Endometrium (tissue), 2 donors: ENCODE measurements around the gene UVRAG.

Experiments used
- FAIRE-seq: peaks from 2 replicates; lab custom pipeline; 2012; peaks lifted over from hg19 to GRCh38; lab: Jason Lieb, UNC
- donor health status: control.
- donor health status: control.

Gene UVRAG

DNA sequence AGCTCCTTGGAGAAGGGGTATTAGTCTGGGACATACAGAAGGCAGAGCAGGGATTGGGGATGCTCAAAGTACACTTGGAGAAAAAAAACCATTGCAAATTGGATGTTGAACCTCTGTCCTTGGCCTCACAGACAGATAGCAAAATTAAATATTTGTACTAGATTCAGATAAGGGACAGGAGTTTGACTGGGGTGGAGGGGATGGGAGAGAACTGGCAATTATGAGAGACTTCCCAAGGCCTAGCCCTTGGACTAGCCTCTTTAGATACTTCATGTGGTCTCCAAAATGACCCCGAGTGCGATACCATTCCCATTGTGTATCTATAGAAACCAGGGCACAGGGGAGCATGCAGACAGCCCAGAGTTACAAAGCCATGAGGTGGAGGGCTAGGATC lies 30.9 kb upstream of the UVRAG start:
- FAIRE-seq: no peak

DNA sequence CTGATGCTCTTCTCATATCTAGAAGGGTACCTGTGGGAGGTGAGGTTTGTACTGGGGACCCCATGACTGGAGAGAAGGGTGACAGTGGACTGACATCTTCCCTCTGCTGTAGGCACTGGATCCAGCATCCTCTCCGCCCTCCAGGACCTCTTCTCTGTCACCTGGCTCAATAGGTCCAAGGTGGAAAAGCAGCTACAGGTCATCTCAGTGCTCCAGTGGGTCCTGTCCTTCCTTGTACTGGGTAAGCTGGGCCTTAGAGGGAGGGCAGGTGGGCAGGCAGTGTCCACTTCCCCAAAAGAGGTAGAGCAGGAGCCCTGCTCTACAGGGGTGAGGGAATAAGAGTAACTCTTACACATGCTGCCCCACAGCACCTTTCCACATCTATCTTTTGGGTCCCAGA lies 30.5 kb upstream of the UVRAG start:
- no peak for FAIRE-seq

DNA sequence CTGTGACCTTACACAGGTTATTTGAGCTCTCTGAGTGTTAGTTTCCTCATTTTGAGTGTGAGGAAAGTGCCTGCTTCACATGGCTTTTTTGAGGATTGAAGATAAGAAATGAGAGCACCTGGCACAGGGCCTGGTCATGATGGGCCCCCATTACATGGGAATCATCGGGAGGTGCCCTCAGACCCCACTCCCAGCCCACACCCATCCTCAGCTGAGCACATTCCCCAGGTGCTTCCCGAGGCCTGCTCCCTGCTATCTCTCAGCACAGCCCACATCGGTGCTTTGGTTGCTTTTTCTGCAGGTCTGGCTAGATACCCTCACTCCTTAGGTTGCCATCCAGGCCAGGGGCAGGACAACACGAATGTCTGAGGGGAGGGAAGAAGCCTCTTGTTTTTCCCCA lies 29.8 kb upstream of the UVRAG start:
- no peak for FAIRE-seq

DNA sequence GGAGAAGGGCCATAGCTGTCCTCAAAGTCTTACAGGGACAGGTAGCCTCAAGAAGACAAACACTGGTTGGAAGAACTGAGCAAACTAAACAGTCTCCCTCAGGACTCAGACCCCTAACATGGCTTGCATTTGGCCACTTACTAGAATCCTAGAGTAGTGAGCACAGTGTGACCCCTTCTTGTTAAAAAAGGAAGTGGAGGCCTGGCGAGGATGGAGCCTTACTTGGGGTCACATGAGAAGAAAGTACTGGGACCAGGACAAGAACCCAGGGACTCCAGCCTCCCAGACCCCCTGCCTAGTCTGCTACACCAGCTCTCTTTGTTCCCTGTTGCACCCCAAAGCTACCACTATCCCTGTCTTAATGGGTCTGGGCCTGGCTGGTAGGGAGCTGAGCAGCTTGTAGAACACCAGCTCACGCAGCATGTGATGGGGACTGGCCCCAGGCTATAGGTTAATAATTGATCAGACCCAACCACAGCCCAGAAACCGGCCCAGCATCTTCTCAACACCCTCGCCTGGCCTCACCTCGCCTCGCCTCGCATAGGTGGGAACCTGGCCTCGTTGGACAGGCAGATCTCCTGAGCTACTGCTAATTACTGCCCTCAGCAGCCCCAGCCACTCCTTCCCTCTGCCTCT lies 28.8 kb upstream of the UVRAG start:
- FAIRE-seq: no peak

DNA sequence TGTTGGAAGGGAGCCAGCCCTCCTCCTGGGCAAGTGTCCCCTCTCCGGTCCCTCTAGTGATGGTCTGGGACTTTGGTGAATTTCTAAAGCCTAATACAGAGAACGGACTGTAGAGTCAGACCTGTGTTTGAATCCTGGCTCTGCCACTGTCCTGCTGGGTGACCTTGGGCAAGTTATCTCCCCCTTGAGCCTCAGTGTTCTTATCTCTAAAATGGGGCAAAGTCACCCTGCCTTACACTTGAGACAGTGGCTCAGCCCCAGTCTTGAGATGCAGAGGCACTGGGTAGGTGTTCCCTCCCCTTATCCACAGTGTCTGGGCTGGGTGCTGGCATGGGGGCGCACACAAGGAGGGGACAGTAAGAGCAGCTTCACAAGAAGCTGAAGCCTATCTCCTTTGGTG lies 25.5 kb upstream of the UVRAG start:
- no peak for FAIRE-seq

DNA sequence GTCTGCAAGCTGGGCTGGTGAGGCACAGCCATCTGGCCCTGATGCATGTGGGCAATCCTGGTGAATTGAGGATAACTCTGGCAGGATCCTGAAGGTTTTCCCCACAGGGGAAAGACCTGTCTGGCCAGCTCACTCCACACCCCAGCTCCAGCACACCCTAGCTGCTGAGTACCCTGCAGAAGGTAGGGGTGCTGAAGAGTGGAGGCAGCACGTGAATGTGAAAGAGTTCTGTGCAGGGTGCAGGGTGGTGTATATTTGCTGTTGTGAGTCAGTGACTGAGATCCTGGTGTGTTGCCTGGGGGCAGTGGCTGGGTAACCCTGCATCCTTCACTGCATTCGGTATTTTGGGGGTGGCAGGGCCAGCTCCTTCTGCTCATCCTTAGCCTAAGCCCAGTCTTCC lies 24.0 kb upstream of the UVRAG start:
- FAIRE-seq: no peak

DNA sequence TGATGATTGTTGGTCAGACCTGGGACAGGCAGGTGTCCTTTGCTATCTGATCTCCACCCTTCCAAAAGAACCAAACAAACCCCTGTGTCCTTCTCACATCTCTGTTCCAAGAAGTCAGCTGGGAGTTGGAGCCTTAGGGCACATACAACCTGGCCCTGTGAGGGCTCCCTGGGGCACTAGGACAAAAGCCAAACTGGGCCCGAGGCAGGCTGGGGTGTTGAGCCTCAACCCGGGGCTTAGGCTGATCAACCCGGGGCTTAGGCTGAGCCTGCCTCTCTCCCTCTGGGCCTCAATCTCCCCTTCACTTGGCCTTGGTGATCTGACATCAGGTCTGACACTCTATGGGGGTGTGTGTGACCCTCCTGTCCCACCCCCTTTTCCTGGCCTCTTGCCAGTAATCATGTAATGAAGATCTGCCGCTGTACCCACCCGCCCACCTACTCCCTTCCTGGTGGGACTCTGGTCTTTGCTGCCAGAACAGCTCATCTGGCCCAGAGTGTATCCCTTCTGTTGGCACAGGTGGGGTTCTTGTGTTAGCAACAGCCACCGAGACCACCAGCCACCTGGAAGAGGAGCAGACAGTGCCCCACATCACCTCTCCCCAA lies 22.8 kb upstream of the UVRAG start:
- no peak for FAIRE-seq

DNA sequence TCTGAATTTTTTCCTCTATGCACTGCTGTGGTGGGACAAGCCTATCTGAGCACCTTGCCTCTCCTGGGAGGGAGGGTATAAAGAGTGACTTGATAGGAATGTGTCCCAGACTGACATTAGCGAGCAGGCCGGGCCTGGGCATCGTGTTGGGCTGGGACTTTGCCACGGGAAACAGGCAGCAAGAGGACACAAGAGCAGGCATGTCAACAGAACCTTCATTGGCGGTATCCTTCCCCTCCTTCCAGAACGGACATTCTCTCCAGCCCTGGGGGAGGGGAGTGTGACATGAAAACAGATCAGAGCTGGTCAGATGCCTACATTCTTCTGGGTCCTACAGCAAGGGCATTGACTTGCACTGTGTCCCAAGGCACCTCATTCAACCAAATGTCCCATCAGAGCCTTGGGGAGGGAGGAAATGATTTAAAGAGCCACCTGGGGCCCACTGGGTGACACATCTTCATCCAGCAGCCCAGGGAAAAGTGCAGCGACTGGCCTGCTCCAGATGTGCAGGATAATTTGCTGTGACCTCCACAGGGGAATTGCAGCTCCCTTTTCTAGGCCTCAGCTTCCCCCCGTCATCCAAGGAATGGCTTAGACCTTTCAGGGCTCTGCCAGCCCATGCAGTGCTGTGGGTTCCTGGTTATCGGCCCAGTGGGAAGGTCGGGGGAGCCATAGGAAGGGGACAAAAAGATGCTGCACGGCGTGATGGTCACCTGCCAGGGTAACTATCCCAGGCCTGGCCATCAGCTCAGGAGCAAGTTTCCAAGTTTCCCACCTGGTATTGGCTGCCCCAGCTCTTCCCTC lies 21.8 kb upstream of the UVRAG start:
- no peak for FAIRE-seq

DNA sequence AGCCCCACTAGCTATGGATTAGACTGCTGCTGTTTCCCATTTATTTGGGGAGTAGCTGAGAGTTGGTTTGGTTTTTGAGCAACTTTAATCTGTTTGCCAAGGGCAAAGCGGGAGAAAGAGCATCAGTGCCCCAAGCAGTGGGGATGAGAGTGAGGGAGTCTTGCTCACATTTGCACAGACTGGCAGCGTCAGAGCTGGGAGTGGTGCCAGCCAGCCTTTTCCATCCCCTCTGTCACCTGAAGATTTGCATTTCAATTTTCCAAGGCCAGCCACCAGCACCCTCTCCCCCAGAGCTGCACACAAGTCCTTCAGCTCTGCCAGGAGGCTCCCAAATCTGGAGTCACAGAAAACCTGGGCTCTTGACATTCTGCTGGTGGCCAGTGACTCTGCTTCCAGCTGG lies 21.0 kb upstream of the UVRAG start:
- FAIRE-seq: no peak

DNA sequence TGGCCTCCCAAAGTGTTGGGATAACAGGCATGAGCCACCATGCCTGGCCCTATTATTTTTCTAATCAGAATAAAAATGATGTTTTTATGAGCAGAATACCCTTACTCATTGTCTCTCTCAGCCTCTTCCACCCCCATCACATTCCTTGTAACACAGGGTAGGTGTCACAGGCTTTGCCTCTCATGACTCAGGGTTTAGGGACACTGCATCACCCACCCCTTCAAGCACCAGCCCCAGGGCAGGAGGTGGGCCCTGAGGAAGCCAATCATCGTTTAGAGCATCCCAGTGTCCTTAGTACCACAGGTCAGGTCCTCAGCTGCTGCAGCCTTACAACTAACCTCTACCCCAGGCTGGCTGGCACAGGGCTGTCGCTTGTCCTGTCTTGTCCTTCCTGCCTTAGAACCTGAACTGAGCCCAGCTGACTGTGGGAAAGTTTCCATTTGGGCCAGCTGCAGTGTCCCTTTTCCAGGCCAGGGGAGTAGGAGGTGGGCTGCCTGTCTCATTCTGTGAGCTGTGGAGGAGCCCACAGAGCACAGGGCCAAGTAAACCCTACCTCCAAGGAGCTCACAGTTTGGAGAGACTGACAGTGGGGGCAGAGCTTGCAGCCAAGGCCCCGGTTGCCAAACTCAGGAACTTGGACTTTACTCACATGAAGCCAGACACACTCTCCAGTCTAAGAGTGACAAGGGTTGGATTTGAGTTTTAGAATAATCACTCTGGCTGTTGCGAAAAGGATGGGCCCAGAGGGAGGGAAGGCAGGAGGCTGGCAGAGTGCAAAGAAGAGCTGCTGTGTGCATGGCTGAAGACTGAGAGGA lies 19.5 kb upstream of the UVRAG start:
- no peak for FAIRE-seq

DNA sequence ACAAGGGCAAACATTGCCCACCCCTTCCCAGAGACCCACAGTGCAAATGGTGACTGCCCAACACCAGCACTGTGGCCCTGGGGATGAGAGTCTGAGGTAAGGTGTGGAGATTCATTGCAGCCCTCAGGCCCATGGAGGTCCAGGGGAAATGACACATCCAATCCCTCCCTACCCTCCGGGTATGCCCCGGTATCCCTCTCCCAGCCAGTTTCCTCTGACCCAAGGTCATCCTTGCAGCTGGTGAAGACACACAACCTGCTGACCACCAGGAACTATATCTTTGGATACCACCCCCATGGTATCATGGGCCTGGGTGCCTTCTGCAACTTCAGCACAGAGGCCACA lies 18.9 kb upstream of the UVRAG start:
- FAIRE-seq: no peak

DNA sequence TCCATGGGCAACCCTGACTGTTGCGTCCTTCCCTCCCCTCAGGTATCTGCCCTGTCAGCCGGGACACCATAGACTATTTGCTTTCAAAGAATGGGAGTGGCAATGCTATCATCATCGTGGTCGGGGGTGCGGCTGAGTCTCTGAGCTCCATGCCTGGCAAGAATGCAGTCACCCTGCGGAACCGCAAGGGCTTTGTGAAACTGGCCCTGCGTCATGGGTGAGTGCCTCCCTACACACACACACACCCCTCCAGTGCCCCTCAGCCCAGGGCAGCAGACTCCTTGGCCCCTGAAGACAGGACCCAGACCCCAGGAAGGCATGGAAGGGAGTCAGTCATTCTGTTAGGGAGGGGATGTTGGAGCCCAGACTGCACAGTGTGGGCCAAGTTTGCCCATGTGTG lies 17.9 kb upstream of the UVRAG start:
- FAIRE-seq: no peak

DNA sequence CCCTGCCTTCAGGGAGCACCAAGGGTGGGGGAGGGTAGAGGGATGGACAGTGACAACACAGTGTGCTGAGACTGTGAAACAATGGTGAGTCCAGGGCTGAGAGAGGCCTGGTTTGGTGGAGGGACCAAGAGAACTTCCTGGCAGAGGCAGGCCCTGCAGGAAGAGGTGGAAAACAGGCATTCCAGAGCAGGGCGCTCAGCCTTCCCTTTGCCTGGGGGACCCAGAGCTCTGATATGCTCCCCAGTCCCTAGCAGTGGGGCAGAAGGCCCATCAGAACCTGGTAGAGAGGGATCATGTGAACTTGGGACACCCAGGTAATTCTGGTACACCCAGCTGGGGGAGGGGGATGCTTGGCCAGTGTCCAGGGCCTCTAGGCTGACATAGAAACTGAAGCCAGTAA lies 17.2 kb upstream of the UVRAG start:
- no peak for FAIRE-seq

DNA sequence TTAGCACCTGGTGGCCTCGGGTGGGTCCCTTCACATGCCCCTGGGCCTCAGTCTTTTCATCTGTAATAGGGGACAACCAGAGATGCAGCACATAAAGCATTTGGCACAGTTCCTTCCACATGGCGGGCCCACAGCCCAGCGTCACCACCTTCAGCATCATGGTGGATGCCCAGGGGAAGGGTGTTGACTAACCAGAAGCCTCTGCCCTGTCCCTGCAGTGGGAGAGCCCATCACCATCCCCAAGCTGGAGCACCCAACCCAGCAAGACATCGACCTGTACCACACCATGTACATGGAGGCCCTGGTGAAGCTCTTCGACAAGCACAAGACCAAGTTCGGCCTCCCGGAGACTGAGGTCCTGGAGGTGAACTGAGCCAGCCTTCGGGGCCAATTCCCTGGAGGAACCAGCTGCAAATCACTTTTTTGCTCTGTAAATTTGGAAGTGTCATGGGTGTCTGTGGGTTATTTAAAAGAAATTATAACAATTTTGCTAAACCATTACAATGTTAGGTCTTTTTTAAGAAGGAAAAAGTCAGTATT lies 14.8 kb upstream of the UVRAG start:
- FAIRE-seq: no peak

DNA sequence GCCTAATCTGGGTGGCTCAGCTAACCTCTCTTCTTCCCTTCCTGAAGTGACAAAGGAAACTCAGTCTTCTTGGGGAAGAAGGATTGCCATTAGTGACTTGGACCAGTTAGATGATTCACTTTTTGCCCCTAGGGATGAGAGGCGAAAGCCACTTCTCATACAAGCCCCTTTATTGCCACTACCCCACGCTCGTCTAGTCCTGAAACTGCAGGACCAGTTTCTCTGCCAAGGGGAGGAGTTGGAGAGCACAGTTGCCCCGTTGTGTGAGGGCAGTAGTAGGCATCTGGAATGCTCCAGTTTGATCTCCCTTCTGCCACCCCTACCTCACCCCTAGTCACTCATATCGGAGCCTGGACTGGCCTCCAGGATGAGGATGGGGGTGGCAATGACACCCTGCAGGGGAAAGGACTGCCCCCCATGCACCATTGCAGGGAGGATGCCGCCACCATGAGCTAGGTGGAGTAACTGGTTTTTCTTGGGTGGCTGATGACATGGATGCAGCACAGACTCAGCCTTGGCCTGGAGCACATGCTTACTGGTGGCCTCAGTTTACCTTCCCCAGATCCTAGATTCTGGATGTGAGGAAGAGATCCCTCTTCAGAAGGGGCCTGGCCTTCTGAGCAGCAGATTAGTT lies 14.2 kb upstream of the UVRAG start:
- FAIRE-seq: no peak

DNA sequence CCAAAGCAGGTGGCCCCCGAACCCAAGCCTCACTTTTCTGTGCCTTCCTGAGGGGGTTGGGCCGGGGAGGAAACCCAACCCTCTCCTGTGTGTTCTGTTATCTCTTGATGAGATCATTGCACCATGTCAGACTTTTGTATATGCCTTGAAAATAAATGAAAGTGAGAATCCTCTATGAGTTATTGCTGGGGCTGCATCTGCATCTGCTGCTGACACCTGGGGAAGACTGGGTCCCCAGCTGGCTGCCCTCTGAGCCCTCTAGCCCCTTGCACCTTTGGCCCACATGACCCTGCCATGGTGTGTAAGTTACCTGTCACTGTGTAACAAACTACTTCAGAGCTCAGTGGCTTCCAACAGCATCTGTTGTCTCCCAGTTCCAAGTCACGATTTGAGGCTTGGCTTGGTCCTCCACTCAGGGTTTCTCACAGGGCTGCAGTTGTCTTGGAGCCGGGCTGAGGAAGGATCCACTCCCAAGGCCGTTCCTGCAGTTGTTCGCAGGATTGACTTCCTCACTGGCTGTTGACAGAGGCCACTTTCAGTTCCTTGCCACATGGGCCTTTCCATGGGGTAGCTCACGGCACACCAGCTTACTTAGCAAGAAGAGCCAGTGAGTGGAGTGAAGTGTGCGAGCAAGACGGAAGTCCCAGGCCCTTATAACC lies 13.5 kb upstream of the UVRAG start:
- FAIRE-seq: no peak

DNA sequence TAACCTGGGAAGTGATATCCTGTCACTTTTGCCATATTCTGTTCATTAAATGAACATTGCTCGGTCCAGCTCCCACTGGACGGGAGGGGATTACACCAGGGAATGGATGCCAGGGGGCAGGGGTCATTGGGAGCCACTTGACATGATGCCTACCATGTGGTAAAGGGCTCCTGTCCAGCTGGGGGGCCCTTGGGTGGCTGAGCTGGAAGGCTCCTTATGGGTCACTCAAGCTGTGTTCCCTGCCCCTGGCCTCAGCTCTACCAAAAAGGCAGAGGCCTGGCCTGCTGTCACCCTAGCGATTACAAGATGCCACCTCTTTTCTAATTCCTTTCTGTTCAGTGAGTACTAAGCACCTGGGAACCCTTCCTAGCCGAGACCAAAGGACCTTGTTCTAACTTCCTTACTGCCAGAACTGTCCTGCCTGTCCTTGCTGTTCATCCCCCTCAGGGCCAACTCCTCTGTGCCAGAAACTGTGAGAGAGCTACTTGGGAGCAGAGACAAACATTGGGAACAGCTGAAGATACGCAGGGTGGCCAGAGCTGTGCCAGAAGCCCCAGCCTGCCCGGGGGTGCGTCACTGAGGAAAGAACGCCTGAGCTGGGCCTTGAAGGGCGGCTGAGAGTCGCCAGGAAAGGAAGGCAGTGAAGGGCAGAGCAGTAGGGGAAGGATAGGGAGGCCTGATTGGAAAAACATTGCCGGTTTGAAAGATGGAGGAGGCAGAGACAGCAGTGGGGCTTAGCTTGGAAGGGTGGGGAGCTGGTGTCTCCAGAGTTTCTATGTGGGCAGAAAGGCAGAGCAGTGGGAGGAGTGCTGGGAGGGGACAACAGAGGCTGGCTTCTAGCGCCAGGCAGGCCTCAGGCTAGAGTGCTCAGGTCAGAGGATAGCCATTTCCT lies 12.7 kb upstream of the UVRAG start:
- FAIRE-seq: no peak

DNA sequence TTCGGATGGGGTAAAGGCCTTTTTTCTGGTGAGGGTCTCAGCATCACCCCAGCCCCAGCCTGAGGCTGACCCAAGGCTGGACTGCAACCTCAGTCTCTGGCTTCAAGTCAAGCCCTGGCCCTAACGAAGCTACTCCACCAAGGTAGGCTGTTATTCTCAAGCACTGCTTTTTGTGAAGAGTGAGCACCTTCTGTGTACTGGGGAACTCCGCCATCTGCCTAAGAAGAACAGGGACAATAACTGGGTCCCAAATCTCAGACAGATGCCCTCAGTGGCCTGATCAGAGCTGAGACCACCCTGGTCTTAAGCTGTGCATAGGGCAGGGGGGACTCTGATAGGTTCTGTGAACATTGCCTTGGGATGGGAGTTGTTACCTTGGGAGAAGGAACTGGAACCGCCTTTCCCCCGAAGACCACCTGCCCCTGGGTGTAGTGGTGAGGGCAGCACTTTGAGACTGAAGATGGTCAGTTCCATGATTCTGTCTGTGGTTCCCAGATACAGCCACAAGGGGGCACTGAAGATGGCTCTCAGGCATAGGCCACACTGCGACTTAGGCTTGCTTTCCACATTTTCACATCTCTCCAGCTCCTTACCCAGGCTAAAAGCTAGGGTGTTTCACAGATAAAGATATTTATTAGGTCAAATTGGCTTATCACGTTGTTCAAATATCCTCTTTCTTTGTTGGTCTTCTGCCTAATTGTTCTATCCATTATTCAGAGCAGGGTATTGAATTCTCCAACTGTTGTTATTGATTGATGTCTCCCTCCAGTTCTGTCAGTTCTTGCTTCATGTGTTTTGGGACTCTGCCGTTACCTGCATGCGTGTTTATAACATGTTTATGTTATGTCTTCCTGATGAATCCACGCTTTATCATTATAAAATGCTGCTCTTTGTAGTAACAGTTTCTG lies 11.8 kb upstream of the UVRAG start:
- peak; percentile 50 for FAIRE-seq

DNA sequence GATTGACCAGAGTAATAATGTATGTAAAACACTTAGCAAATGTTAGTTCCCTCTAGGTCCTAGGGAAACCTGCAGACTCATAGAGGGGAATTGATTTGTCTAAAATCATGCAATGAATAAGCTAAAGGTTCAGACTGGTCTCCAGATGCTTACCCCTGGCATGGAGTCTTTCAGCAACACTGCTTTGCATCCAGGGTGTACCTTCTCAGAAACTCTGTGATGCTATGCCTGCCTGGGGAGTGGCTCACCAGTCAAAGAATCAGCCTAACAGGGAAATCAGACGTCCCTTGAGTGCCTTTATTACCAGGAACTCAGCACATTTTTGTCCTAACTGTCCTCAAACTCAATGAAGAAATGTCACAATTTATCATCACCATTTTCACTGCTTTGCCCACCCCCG lies 5.9 kb upstream of the UVRAG start:
- no peak for FAIRE-seq

DNA sequence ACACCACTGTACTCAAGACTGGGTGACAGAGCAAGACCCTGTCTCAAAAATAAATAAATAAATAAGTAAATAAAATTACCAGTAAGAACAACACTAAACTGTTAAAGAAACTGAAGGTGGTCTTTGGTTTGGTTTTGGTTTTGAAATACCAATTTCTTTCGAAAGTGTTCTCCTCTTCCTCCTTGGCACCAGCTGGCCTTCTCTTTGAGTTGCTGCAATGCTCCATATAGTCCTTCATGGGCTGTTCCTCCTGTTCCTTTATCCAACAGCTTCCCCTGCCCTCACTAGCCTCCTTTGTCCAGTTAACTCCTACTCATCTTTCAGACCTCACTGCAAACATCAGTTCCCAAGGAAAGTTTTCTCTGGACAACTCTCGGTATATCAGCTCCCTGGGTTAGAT lies 5.0 kb upstream of the UVRAG start:
- FAIRE-seq: no peak
